HL-60 (cell line): ENCODE results near the gene COX6A1.
"Not testable (repeated sequence)": the region's sequence is repeated elsewhere in the genome, so short reads cannot be mapped to it uniquely, and the experiment has no call there.

Source experiments
- DNase-seq, 2 experiments: peaks; one replicate each; pipeline ENCODE4 v3.0.0-alpha.2; 2010 to 2020; ENCODE audit warnings: low read depth in 1 of 2, low spot score in 1 of 2
- H3K27ac ChIP-seq: fragments of 250-450 bp; sonication (Bioruptor Pico); replicated peaks from 2 replicates; pipeline ENCODE4 v1.5.1; 2020; ENCODE audit warnings: mild to moderate bottlenecking, moderate library complexity
- H3K27me3 ChIP-seq: fragments of 250-450 bp; sonication (Bioruptor Pico); 2 replicates; pipeline ENCODE4 v1.5.1; 2021; ENCODE audit warnings: mild to moderate bottlenecking, moderate library complexity; ENCODE audit not compliant: insufficient read depth, poor library complexity, severe bottlenecking
- H3K4me3 ChIP-seq: replicated peaks from 2 replicates; pipeline ENCODE4 v1.5.1; 2011; ENCODE audit warnings: mild to moderate bottlenecking, control low read depth, low read length; ENCODE audit not compliant: insufficient read depth
- CTCF ChIP-seq: IDR thresholded peaks from one replicate; pipeline ENCODE4 v1.5.1; 2011; ENCODE audit warnings: low read length, control low read depth, inconsistent platforms; ENCODE audit not compliant: insufficient read depth
- GABPA ChIP-seq: IDR thresholded peaks from 2 replicates; pipeline ENCODE4 v1.6.1; 2012; ENCODE audit warnings: low read depth
- POLR2AphosphoS5 ChIP-seq: IDR thresholded peaks from 2 replicates; pipeline ENCODE4 v1.6.1; 2012; ENCODE audit warnings: low read depth
- REST ChIP-seq: IDR thresholded peaks from 2 replicates; pipeline ENCODE4 v1.6.1; 2012; ENCODE audit warnings: low read depth; ENCODE audit not compliant: insufficient replicate concordance
- SPI1 ChIP-seq: IDR thresholded peaks from 2 replicates; pipeline ENCODE4 v1.6.1; 2012; ENCODE audit warnings: low read depth, mild to moderate bottlenecking, borderline replicate concordance

The COX6A1 gene

DNA sequence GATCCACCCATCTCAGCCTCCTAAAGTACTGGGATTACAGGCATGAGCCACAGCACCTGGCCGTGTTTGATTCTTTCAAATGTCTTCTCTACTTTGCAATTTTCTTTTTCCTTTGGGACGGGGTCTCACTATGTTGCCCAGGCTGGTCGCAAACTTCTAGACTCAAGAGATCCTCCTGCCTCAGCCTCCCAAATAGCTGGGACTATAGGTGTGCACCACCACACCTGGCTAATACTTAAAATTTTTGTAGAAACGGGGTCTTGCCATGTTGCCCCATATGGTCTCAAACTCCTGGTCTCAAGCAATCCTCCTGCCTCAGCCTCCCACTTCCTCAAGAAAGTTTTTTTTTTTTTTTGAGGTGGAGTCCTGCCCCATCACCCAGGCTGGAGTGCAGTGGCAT lies 10.1 kb downstream of the COX6A1 start:
- no peak overlapping the region for H3K4me3 ChIP-seq

GRCh38 chr12:120452524-120452923 lies 14.6 kb downstream of the COX6A1 start:
- DNase-seq = peak in 1 of 2 experiments; percentile 8
- not testable (repeated sequence) for H3K27ac ChIP-seq, H3K4me3 ChIP-seq, H3K27me3 ChIP-seq

More for the DNA sequence above, 10.1 kb downstream of the COX6A1 start:
- Histone ChIP-seq H3K27ac (no peak overlapping the region), H3K27me3 (no peaks in the 10 kb centered on the region)
- DNase-seq = no peak
- TF ChIP-seq REST (no peak), SPI1 (no peak), GABPA (no peak), POLR2AphosphoS5 (no peak), CTCF (no peak)

- Histone ChIP-seq H3K27me3 (no peaks in the 10 kb centered on the region), H3K4me3 (no peak overlapping the region), H3K27ac (no peak overlapping the region)
- DNase-seq = no peak
- TF ChIP-seq SPI1 = no peak
- TF ChIP-seq CTCF = no peak
- no peak for TF ChIP-seq GABPA
- TF ChIP-seq POLR2AphosphoS5 = no peak
- no peak for TF ChIP-seq REST
Measured at GRCh38 chr12:120453060-120453750, 15.3 kb downstream of the COX6A1 start.

DNA sequence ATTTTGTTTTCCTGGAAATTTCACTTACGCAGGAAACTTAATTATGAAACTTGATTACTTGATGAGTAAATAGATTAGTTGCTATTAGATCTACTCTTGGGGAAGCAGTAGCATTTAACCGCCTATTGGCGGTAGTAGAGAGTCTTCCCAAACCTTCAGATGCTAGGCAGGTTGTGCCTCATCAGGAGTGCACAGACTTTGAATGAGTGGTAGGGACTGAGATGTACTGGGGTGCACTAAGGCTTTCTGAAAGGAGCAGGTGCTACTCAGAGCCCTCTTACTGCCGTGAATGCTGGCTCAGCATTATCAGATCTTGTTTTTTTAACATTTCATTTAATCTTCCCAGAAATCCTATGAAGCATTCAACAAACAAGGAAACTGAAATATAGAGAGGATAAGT lies 16.1 kb downstream of the COX6A1 start:
- Histone ChIP-seq H3K4me3 (no peak overlapping the region), H3K27ac (no peak overlapping the region), H3K27me3 (no peaks in the 10 kb centered on the region)
- DNase-seq = peak in 1 of 2 experiments; percentile 28
- TF ChIP-seq SPI1 (no peak), CTCF (peak; percentile 87)
